HEK293 (cell line): ENCODE results near the gene H2BK1.
A peak's percentile ranks its signal among the peaks of the same experiment; 100 is the strongest.

Experiments used
- BCL6B ChIP-seq: fragments of 450-650 bp; formaldehyde crosslinking; IDR thresholded peaks from 2 replicates; pipeline ENCODE4 v1.5.1; 2017; ENCODE audit warnings: missing biosample characterization, missing genetic modification characterization
- CTCF ChIP-seq: fragments of 450-650 bp; formaldehyde crosslinking; IDR thresholded peaks from 2 replicates; pipeline ENCODE4 v1.5.1; 2016; ENCODE audit warnings: missing biosample characterization, missing genetic modification characterization
- EGR2 ChIP-seq: fragments of 450-650 bp; formaldehyde crosslinking; IDR thresholded peaks from 2 replicates; pipeline ENCODE4 v1.5.1; 2016; ENCODE audit warnings: low read depth, missing biosample characterization, missing genetic modification characterization
- GLIS1 ChIP-seq: fragments of 450-650 bp; formaldehyde crosslinking; IDR thresholded peaks from 2 replicates; pipeline ENCODE4 v1.5.1; 2016; ENCODE audit warnings: missing biosample characterization, missing genetic modification characterization
- KLF16 ChIP-seq: fragments of 450-650 bp; formaldehyde crosslinking; IDR thresholded peaks from 2 replicates; pipeline ENCODE4 v1.5.1; 2017; ENCODE audit warnings: missing biosample characterization, missing genetic modification characterization
- REPIN1 ChIP-seq: fragments of 450-650 bp; formaldehyde crosslinking; IDR thresholded peaks from 2 replicates; pipeline ENCODE4 v1.5.1; 2017; ENCODE audit warnings: missing biosample characterization, missing genetic modification characterization, low read depth
- SP2 ChIP-seq: fragments of 450-650 bp; formaldehyde crosslinking; IDR thresholded peaks from 2 replicates; pipeline ENCODE4 v1.5.1; 2016; ENCODE audit warnings: missing biosample characterization, missing genetic modification characterization
- SP3 ChIP-seq: fragments of 450-650 bp; formaldehyde crosslinking; IDR thresholded peaks from 2 replicates; pipeline ENCODE4 v1.5.1; 2016; ENCODE audit warnings: missing biosample characterization, missing genetic modification characterization
- ZBTB10 ChIP-seq: fragments of 450-650 bp; formaldehyde crosslinking; IDR thresholded peaks from 2 replicates; pipeline ENCODE4 v1.5.1; 2016; ENCODE audit warnings: missing biosample characterization, missing genetic modification characterization
- ZNF138 ChIP-seq: fragments of 450-650 bp; formaldehyde crosslinking; IDR thresholded peaks from 2 replicates; pipeline ENCODE4 v1.5.1; 2016; ENCODE audit warnings: missing biosample characterization, missing genetic modification characterization, borderline replicate concordance
- ZNF169 ChIP-seq: fragments of 450-650 bp; formaldehyde crosslinking; IDR thresholded peaks from 2 replicates; pipeline ENCODE4 v1.5.1; 2016; ENCODE audit warnings: missing biosample characterization, missing genetic modification characterization
- ZNF184 ChIP-seq: fragments of 450-650 bp; IDR thresholded peaks from 2 replicates; pipeline ENCODE4 v1.5.1; 2018; ENCODE audit warnings: missing biosample characterization, mild to moderate bottlenecking, missing genetic modification characterization
- ZNF211 ChIP-seq: fragments of 450-650 bp; formaldehyde crosslinking; IDR thresholded peaks from 2 replicates; pipeline ENCODE4 v1.5.1; 2016; ENCODE audit warnings: low read depth, missing biosample characterization, missing genetic modification characterization
- ZNF280D ChIP-seq: fragments of 450-650 bp; formaldehyde crosslinking; IDR thresholded peaks from 2 replicates; pipeline ENCODE4 v1.5.1; 2016; ENCODE audit warnings: missing biosample characterization, missing genetic modification characterization
- ZNF366 ChIP-seq: fragments of 450-650 bp; formaldehyde crosslinking; conservative IDR thresholded peaks from 2 replicates; pipeline ENCODE4 v1.5.1; 2016; ENCODE audit warnings: missing biosample characterization, missing genetic modification characterization
- ZNF398 ChIP-seq: fragments of 450-650 bp; formaldehyde crosslinking; IDR thresholded peaks from 2 replicates; pipeline ENCODE4 v1.5.1; 2017; ENCODE audit warnings: missing biosample characterization, missing genetic modification characterization
- ZNF449 ChIP-seq: fragments of 450-650 bp; formaldehyde crosslinking; IDR thresholded peaks from 2 replicates; pipeline ENCODE4 v1.5.1; 2017; ENCODE audit warnings: missing biosample characterization, mild to moderate bottlenecking, missing genetic modification characterization, moderate library complexity
- ZNF558 ChIP-seq: fragments of 450-650 bp; formaldehyde crosslinking; IDR thresholded peaks from 2 replicates; pipeline ENCODE4 v1.5.1; 2016; ENCODE audit warnings: missing biosample characterization, missing genetic modification characterization
- ZNF610 ChIP-seq: fragments of 450-650 bp; formaldehyde crosslinking; IDR thresholded peaks from 2 replicates; pipeline ENCODE4 v1.5.1; 2016; ENCODE audit warnings: missing biosample characterization, missing genetic modification characterization, borderline replicate concordance
- ZNF629 ChIP-seq: fragments of 450-650 bp; formaldehyde crosslinking; IDR thresholded peaks from 2 replicates; pipeline ENCODE4 v1.5.1; 2017; ENCODE audit warnings: missing biosample characterization, missing genetic modification characterization
- ZNF660 ChIP-seq: fragments of 450-650 bp; IDR thresholded peaks from 2 replicates; pipeline ENCODE4 v1.5.1; 2018; ENCODE audit warnings: missing biosample characterization, mild to moderate bottlenecking, missing genetic modification characterization
- ZNF777 ChIP-seq: fragments of 450-650 bp; formaldehyde crosslinking; IDR thresholded peaks from 2 replicates; pipeline ENCODE4 v1.5.1; 2017; ENCODE audit warnings: missing biosample characterization, missing genetic modification characterization, borderline replicate concordance
- ZNF791 ChIP-seq: fragments of 450-650 bp; formaldehyde crosslinking; IDR thresholded peaks from 2 replicates; pipeline ENCODE4 v1.5.1; 2016; ENCODE audit warnings: missing biosample characterization, missing genetic modification characterization
- ZSCAN5A ChIP-seq: fragments of 450-650 bp; formaldehyde crosslinking; IDR thresholded peaks from 2 replicates; pipeline ENCODE4 v1.5.1; 2016; ENCODE audit warnings: missing biosample characterization, missing genetic modification characterization
- ZXDB ChIP-seq: fragments of 450-650 bp; formaldehyde crosslinking; IDR thresholded peaks from 2 replicates; pipeline ENCODE4 v1.5.1; 2016; ENCODE audit warnings: missing biosample characterization, missing genetic modification characterization

Gene H2BK1

GRCh38 chr7:151248346-151249033 lies 38.2 kb upstream of the H2BK1 start, which contains the start of gene SMARCD3 (continued):
- TF ChIP-seq ZNF280D (tag by site-specific recombination) (no peak), ZNF660 (tag by site-specific recombination) (peak; percentile 53; the same call in 1 of the 2 replicates), ZNF169 (no peak), GLIS1 (tag by site-specific recombination) (no peak), SP2 (tag by site-specific recombination) (peak; percentile 72), CTCF (peak; percentile 26; the same call in 1 of the 2 replicates), EGR2 (tag by site-specific recombination) (0 out of 2 replicates have a peak, but pooled peaks have one; percentile 64), ZNF629 (tag by site-specific recombination) (no peak), ZNF449 (tag by site-specific recombination) (peak; percentile 28; the same call in 1 of the 2 replicates), ZNF610 (tag by site-specific recombination) (no peak), ZBTB10 (tag by site-specific recombination) (0 out of 2 replicates have a peak, but pooled peaks have one; percentile 33), ZNF791 (no peak), KLF16 (tag by site-specific recombination) (peak; percentile 70), ZNF777 (tag by site-specific recombination) (peak; percentile 65; the same call in 1 of the 2 replicates), ZNF366 (tag by site-specific recombination) (peak; percentile 79), BCL6B (tag by site-specific recombination) (no peak), ZNF211 (no peak), ZXDB (tag by site-specific recombination) (peak; percentile 46; the same call in 1 of the 2 replicates), ZNF558 (tag by site-specific recombination) (no peak), REPIN1 (no peak), ZNF138 (tag by site-specific recombination) (no peak), SP3 (tag by site-specific recombination) (peak; percentile 48; the same call in 1 of the 2 replicates), ZSCAN5A (tag by site-specific recombination) (no peak), ZNF398 (tag by site-specific recombination) (peak; percentile 98), ZNF184 (tag by site-specific recombination) (no peak)
